HepG2 (cell line): ENCODE results near the gene CD84. TPM values are rescaled to one million over a fixed set of nuclear protein-coding genes. Genes with fewer than 3 reads are reported as not detected.
A peak's percentile ranks its signal among the peaks of the same experiment; 100 is the strongest.

Source experiments
- ATAC-seq: fragments of 200-7000 bp; cut with Tn5 transposase; 3 replicates; pipeline ENCODE4 v1.9.1; 2020; ENCODE audit warnings: mild to moderate bottlenecking, moderate library complexity
- BruUV-seq: library from RNA; stranded (reverse); fragments of 400-500 nt; replicated peaks from 2 replicates; lab custom pipeline; 2021; lab: Mats Ljungman, UMichigan
- CTCF ChIA-PET: fragments of 300-600 bp; formaldehyde crosslinking; extraction: SDS; loops from one replicate; lab custom pipeline; 2021; ENCODE audit warnings: low total read pairs, inconsistent platforms, low intra/inter-chr PET ratio; lab: Yijun Ruan, JAX
- POLR2A ChIA-PET: fragments of 350-600 bp; sonication (Branson Sonifier 250); formaldehyde crosslinking; loops from one replicate; lab custom pipeline; 2020; ENCODE audit warnings: antibody characterized with exemption, inconsistent platforms; lab: Yijun Ruan, JAX
- DNase-seq: peaks from one replicate; pipeline ENCODE4 v3.0.0-alpha.2; 2015; ENCODE audit warnings: low spot score
- FAIRE-seq: peaks from 3 replicates; lab custom pipeline; 2011; peaks lifted over from hg19 to GRCh38; lab: Jason Lieb, UNC
- H2AFZ ChIP-seq: one replicate; pipeline ENCODE4 v1.6.1; 2011; ENCODE audit warnings: low read length, inconsistent platforms
- H3K27ac ChIP-seq: fragments of 300-600 bp; 3 replicates; pipeline ENCODE4 v1.8.0; 2011; ENCODE audit warnings: mixed run types, mild to moderate bottlenecking, mixed read lengths, low read length, inconsistent platforms; ENCODE audit not compliant: insufficient read depth; ENCODE audit errors: extremely low read length
- H3K27me3 ChIP-seq, 2 experiments: fragments of 200-600 bp in 1 of 2; 2 replicates in 1 of 2; 3 replicates in 1 of 2; pipeline versions ENCODE4 v1.6.0 to v1.8.0; 2011; ENCODE audit warnings: low read length in 2 of 2, mild to moderate bottlenecking in 2 of 2, moderate library complexity in 2 of 2, inconsistent platforms in 1 of 2; ENCODE audit not compliant: insufficient read depth in 2 of 2, control insufficient read depth in 1 of 2
- H3K36me3 ChIP-seq, 2 experiments: fragments of 200-600 bp in 1 of 2; replicated peaks in 1 of 2; 2 replicates in 1 of 2; 3 replicates in 1 of 2; pipeline versions ENCODE4 v1.5.1 to v1.8.0; 2011; ENCODE audit warnings: low read length in 2 of 2, inconsistent platforms in 1 of 2; ENCODE audit not compliant: insufficient read depth in 2 of 2, control insufficient read depth in 1 of 2
- H3K4me1 ChIP-seq: 2 replicates; pipeline ENCODE4 v1.5.1; 2012; ENCODE audit warnings: low read length, inconsistent platforms; ENCODE audit not compliant: insufficient read depth
- H3K4me2 ChIP-seq: 2 replicates; pipeline ENCODE4 v1.6.0; 2011; ENCODE audit warnings: low read depth, low read length, inconsistent platforms
- H3K4me3 ChIP-seq, 3 experiments: fragments of 200-600 bp in 1 of 3; sonication (generic), shearing (Covaris generic) in 1 of 3; replicated peaks in 1 of 3; 2 replicates each; pipeline ENCODE4 v1.5.1; 2011 to 2016; ENCODE audit warnings: low read length in 3 of 3, inconsistent platforms in 2 of 3, low read depth in 2 of 3, mild to moderate bottlenecking in 2 of 3, control low read depth in 1 of 3, mixed read lengths in 1 of 3; ENCODE audit not compliant: insufficient read depth in 1 of 3
- H3K79me2 ChIP-seq: one replicate; pipeline ENCODE4 v1.6.1; 2011; ENCODE audit warnings: low read length, inconsistent platforms; ENCODE audit not compliant: insufficient read depth
- H3K9ac ChIP-seq: 2 replicates; pipeline ENCODE4 v1.6.0; 2011; ENCODE audit warnings: mild to moderate bottlenecking, low read depth, low read length, inconsistent platforms; ENCODE audit not compliant: insufficient read depth
- H3K9me3 ChIP-seq: 2 replicates; pipeline ENCODE4 v1.5.1; 2012; ENCODE audit warnings: mild to moderate bottlenecking, low read length
- H4K20me1 ChIP-seq: 2 replicates; pipeline ENCODE4 v1.6.0; 2011; ENCODE audit warnings: inconsistent platforms, mild to moderate bottlenecking, low read length, moderate library complexity; ENCODE audit not compliant: insufficient read depth
- ADNP ChIP-seq: sonication (generic); formaldehyde crosslinking; IDR thresholded peaks from 2 replicates; pipeline ENCODE4 v1.4.0; 2020; ENCODE audit warnings: missing genetic modification reagents
- CC2D1A ChIP-seq: sonication (generic); formaldehyde crosslinking; IDR thresholded peaks from 2 replicates; pipeline ENCODE4 v1.8.1; 2023; ENCODE audit warnings: mild to moderate bottlenecking, missing genetic modification reagents
- CEBPB ChIP-seq: IDR thresholded peaks from 2 replicates; pipeline ENCODE4 v1.6.1; 2011; ENCODE audit warnings: low read depth, low read length, improper control_type of control experiment, borderline replicate concordance
- CTCF ChIP-seq: sonication (generic); formaldehyde crosslinking; IDR thresholded peaks from 2 replicates; pipeline ENCODE4 v1.5.0; 2020; ENCODE audit warnings: mild to moderate bottlenecking, missing genetic modification reagents, moderate library complexity
- DRAP1 ChIP-seq: IDR thresholded peaks from 2 replicates; pipeline ENCODE4 v1.6.1; 2016; ENCODE audit warnings: missing genetic modification reagents, missing compliant biosample characterization
- EEA1 ChIP-seq: sonication (generic); formaldehyde crosslinking; IDR thresholded peaks from 2 replicates; pipeline ENCODE4 v1.5.1; 2020; ENCODE audit warnings: mild to moderate bottlenecking, missing genetic modification reagents, borderline replicate concordance
- ELF1 ChIP-seq: sonication (generic); formaldehyde crosslinking; IDR thresholded peaks from 2 replicates; pipeline ENCODE4 v1.4.0; 2020; ENCODE audit warnings: missing genetic modification reagents
- ELF3 ChIP-seq: IDR thresholded peaks from 2 replicates; pipeline ENCODE4 v1.6.1; 2016; ENCODE audit warnings: missing genetic modification reagents, missing compliant biosample characterization
- KAT7 ChIP-seq: IDR thresholded peaks from 2 replicates; pipeline ENCODE4 v1.6.1; 2018; ENCODE audit warnings: borderline replicate concordance, missing compliant biosample characterization
- NR2F2 ChIP-seq: IDR thresholded peaks from 2 replicates; pipeline ENCODE4 v1.6.1; 2012; ENCODE audit warnings: low read depth, inconsistent platforms, borderline replicate concordance
- NR2F6 ChIP-seq, 2 experiments: IDR thresholded peaks; 2 replicates each; pipeline ENCODE4 v1.6.1; 2016; ENCODE audit warnings: antibody characterized with exemption in 1 of 2, mild to moderate bottlenecking in 1 of 2
- POLR2A ChIP-seq, 2 experiments: IDR thresholded peaks; 2 replicates each; pipeline ENCODE4 v1.6.1; 2011; ENCODE audit warnings: low read depth in 2 of 2, low read length in 2 of 2, mild to moderate bottlenecking in 1 of 2, moderate library complexity in 1 of 2; ENCODE audit not compliant: insufficient read depth in 1 of 2
- RAD21 ChIP-seq: fragments of 450-650 bp; formaldehyde crosslinking; IDR thresholded peaks from 2 replicates; pipeline ENCODE4 v1.5.0; 2020; ENCODE audit warnings: mild to moderate bottlenecking
- RFX3 ChIP-seq: IDR thresholded peaks from 2 replicates; pipeline ENCODE4 v1.6.1; 2016; ENCODE audit warnings: missing biosample characterization, missing genetic modification reagents
- SMC3 ChIP-seq: IDR thresholded peaks from 2 replicates; pipeline ENCODE4 v1.6.1; 2011; ENCODE audit warnings: low read length, improper control_type of control experiment
- STAG1 ChIP-seq: sonication (generic); formaldehyde crosslinking; IDR thresholded peaks from 2 replicates; pipeline ENCODE4 v1.4.0; 2020; ENCODE audit warnings: missing genetic modification reagents
- ZNF543 ChIP-seq: sonication (generic); formaldehyde crosslinking; IDR thresholded peaks from 2 replicates; pipeline ENCODE4 v1.4.0; 2020; ENCODE audit warnings: mild to moderate bottlenecking, missing genetic modification reagents
- ZNF720 ChIP-seq: sonication (generic); formaldehyde crosslinking; IDR thresholded peaks from 2 replicates; pipeline ENCODE4 v1.4.0; 2020; ENCODE audit warnings: missing genetic modification reagents
- WGBS: methylation state at CpG from one replicate; pipeline ENCODE4 v1.1.6; 2017; ENCODE audit warnings: low lambda C conversion rate; 5-methylcytosine and 5-hydroxymethylcytosine counted together
- in situ Hi-C: cut with HindIII; loops from 2 replicates; pipeline ENCODE4 v1.10.0; 2017; ENCODE audit warnings: low pct_unique_long_range_greater_than_20kb; ENCODE audit not compliant: extremely low pct_ligation_motif_present
- intact Hi-C: fragments of 100-400 bp; cut with micrococcal nuclease; formaldehyde crosslinking; loops from one replicate; pipeline ENCODE4 v1.10.0; 2022; ENCODE audit not compliant: unreplicated experiment
- polyA plus RNA-seq, 8 experiments: library from polyadenylated mRNA; depleted of rRNA in 3 of 8; stranded (reverse) in 7 of 8; unstranded in 1 of 8; fragments of >200 nt; fragmentation: Illumina TruSeq in 4 of 8; extraction: Trizol in 4 of 8; gene quantifications; 2 replicates each; pipeline versions ENCODE4 v1.2.1 to v1.2.3, GENCODE V29; 2011 to 2016; ENCODE audit warnings: low read depth in 4 of 8, missing spikeins in 1 of 8, mixed read lengths in 1 of 8; ENCODE audit not compliant: insufficient read depth in 1 of 8
- total RNA-seq, 5 experiments: library from RNA; depleted of rRNA; stranded (reverse); fragments of >200 nt; fragmentation: Illumina TruSeq; extraction: Trizol; gene quantifications; 2 replicates each; pipeline ENCODE4 v1.2.3, GENCODE V29; 2016; ENCODE audit warnings: low read depth in 1 of 5

The CD84 gene
- total and polyA plus RNA-seq, 2 of the 13 experiments (the other 11 are each of a cell fraction or from before 2014, with no cell fraction given), result not detected

- H3K4me2 ChIP-seq, result no peak overlapping the region
- FAIRE-seq, result peak; percentile 84
- in situ Hi-C loops, result loop anchor here (5.0 kb wide), 2 partner anchors 115 to 180 kb away; no protein-coding TSS in a partner anchor
- TF ChIP-seq RFX3 (CRISPR knock-in tag) (no peak), NR2F6 (IDR thresholded peaks at IDR 0.05) (no peak), NR2F6 (CRISPR knock-in tag; IDR thresholded peaks at IDR 0.05) (no peak), DRAP1 (CRISPR knock-in tag) (no peak), ELF3 (CRISPR knock-in tag) (peak; percentile 97), POLR2A (IDR thresholded peaks at IDR 0.05; ENCODE audit: insufficient read depth in 1 of 2, low read depth in 2 of 2, low read length in 2 of 2) (no peak), ZNF720 (no peak), EEA1 (CRISPR knock-in tag) (no peak), NR2F2 (no peak), STAG1 (CRISPR knock-in tag) (peak; percentile 95), KAT7 (CRISPR knock-in tag) (no peak), ZNF543 (CRISPR knock-in tag) (no peak), CEBPB (no peak), ADNP (CRISPR knock-in tag) (no peak), RAD21 (peak; percentile 63), ELF1 (CRISPR knock-in tag) (peak; percentile 43; the same call in 1 of the 2 replicates), CTCF (CRISPR knock-in tag) (peak; percentile 85), CC2D1A (CRISPR knock-in tag) (no peak), SMC3 (peak; percentile 87)
- TF ChIP-seq, all 625 proteins: peak for 6
- Histone ChIP-seq H2AFZ (no peak overlapping the region), H3K9ac (no peak overlapping the region), H3K4me1 (no peaks in the 10 kb centered on the region), H3K27ac (no peak overlapping the region), H3K36me3 (no peaks in the 10 kb centered on the region), H3K9me3 (no peaks in the 10 kb centered on the region), H3K4me3 (no peak overlapping the region), H4K20me1 (no peaks in the 10 kb centered on the region), H3K79me2 (no peaks in the 10 kb centered on the region), H3K27me3 (no peaks in the 10 kb centered on the region)
- intact Hi-C loops, result loop anchor here (1.0 to 2.0 kb wide), 3 partner anchors 62 to 179 kb away; no protein-coding TSS in a partner anchor
- POLR2A ChIA-PET, result no interaction called here
- peak; percentile 89 for ATAC-seq
- 31% methylated on average over 3 of the region's 3 CpGs for WGBS
- BruUV-seq, result no TSS peak
- CTCF ChIA-PET, result interaction anchor here (0.6 to 3.3 kb wide), 3 partner anchors 112 to 178 kb away, joined by 3 to 37 read pairs (median 21); no protein-coding TSS in a partner anchor
- DNase-seq, result peak; percentile 63
These were observed 27.8 kb upstream of the CD84 start for GRCh38 chr1:160607011-160607671.
